ENCODE measurements around the gene PML.

The PML gene

GRCh38 chr15:73954188-73955145 lies 40.0 kb upstream of the PML start:
- Histone ChIP-seq H3K9me2 (replicated peaks; ENCODE audit: insufficient read depth, low read length) (no peaks in the 10 kb centered on the region), H4K20me1 (ENCODE audit: insufficient read depth, low read length) (no peaks in the 10 kb centered on the region), H3K4me1 (ENCODE audit: low read length) (peaks cover 16% of the 10 kb centered on the region), H3K4me2 (ENCODE audit: low read depth, low read length) (no peak overlapping the region), H3F3A (ENCODE audit: insufficient read depth, low read length) (peaks cover 7% of the 10 kb centered on the region), H3K36me3 (replicated peaks; ENCODE audit: insufficient read depth, low read length) (no peaks in the 10 kb centered on the region), H2AFZ (ENCODE audit: low read length) (no peak overlapping the region), H3K27ac (ENCODE audit: low read length) (no peak overlapping the region), H3K4me3 (ENCODE audit: low read length) (no peak overlapping the region), H3K27me3 (replicated peaks; ENCODE audit: insufficient read depth, low read length) (no peaks in the 10 kb centered on the region), H3K9ac (ENCODE audit: low read length) (no peak overlapping the region), H3K79me2 (ENCODE audit: low read length) (no peaks in the 10 kb centered on the region), H3K9me3 (replicated peaks; ENCODE audit: insufficient read depth, low read length) (no peaks in the 10 kb centered on the region)
- TF ChIP-seq EZH2 (optimal IDR thresholded peaks at IDR 0.05; ENCODE audit: low read depth, low read length) (no peak), EZH2phosphoT487 (IDR thresholded peaks at IDR 0.05; ENCODE audit: low read length) (no peak), CTCF (IDR thresholded peaks at IDR 0.05; ENCODE audit: low read length) (no peak)
- no peak for DNase-seq

- Histone ChIP-seq H3K4me1 (ENCODE audit: low read length) (peaks cover 20% of the 10 kb centered on the region), H3K27ac (ENCODE audit: low read length) (no peak overlapping the region), H2AFZ (ENCODE audit: low read length) (no peak overlapping the region), H4K20me1 (ENCODE audit: insufficient read depth, low read length) (no peaks in the 10 kb centered on the region), H3F3A (ENCODE audit: insufficient read depth, low read length) (peaks cover 13% of the 10 kb centered on the region), H3K79me2 (ENCODE audit: low read length) (no peaks in the 10 kb centered on the region), H3K9ac (ENCODE audit: low read length) (no peak overlapping the region), H3K9me2 (replicated peaks; ENCODE audit: insufficient read depth, low read length) (no peaks in the 10 kb centered on the region), H3K27me3 (replicated peaks; ENCODE audit: insufficient read depth, low read length) (no peaks in the 10 kb centered on the region), H3K4me2 (ENCODE audit: low read depth, low read length) (no peak overlapping the region), H3K36me3 (replicated peaks; ENCODE audit: insufficient read depth, low read length) (no peaks in the 10 kb centered on the region), H3K9me3 (replicated peaks; ENCODE audit: insufficient read depth, low read length) (no peaks in the 10 kb centered on the region), H3K4me3 (ENCODE audit: low read length) (no peak overlapping the region)
- no peak for DNase-seq
- no peak for TF ChIP-seq EZH2 (optimal IDR thresholded peaks at IDR 0.05; ENCODE audit: low read depth, low read length)
- no peak for TF ChIP-seq CTCF (IDR thresholded peaks at IDR 0.05; ENCODE audit: low read length)
- TF ChIP-seq EZH2phosphoT487 (IDR thresholded peaks at IDR 0.05; ENCODE audit: low read length), result no peak
Observed at GRCh38 chr15:73955326-73955725, 39.2 kb upstream of the PML start.

- H3K9ac ChIP-seq (ENCODE audit: low read length), result no peak overlapping the region
- no peak for DNase-seq
- H3K4me3 ChIP-seq (ENCODE audit: low read length), result no peak overlapping the region
- TF ChIP-seq EZH2phosphoT487 (IDR thresholded peaks at IDR 0.05; ENCODE audit: low read length), result no peak
- no peak for TF ChIP-seq CTCF (IDR thresholded peaks at IDR 0.05; ENCODE audit: low read length)
- TF ChIP-seq EZH2 (optimal IDR thresholded peaks at IDR 0.05; ENCODE audit: low read depth, low read length), result no peak
- H2AFZ ChIP-seq (ENCODE audit: low read length), result no peak overlapping the region
- H3F3A ChIP-seq (ENCODE audit: insufficient read depth, low read length), result peaks cover 13% of the 10 kb centered on the region
- no peaks in the 10 kb centered on the region for H3K79me2 ChIP-seq (ENCODE audit: low read length)
- H3K4me2 ChIP-seq (ENCODE audit: low read depth, low read length), result no peak overlapping the region
- H3K9me2 ChIP-seq (replicated peaks; ENCODE audit: insufficient read depth, low read length), result no peaks in the 10 kb centered on the region
- H3K27ac ChIP-seq (ENCODE audit: low read length), result no peak overlapping the region
- no peaks in the 10 kb centered on the region for H3K27me3 ChIP-seq (replicated peaks; ENCODE audit: insufficient read depth, low read length)
- H3K9me3 ChIP-seq (replicated peaks; ENCODE audit: insufficient read depth, low read length), result no peaks in the 10 kb centered on the region
- H4K20me1 ChIP-seq (ENCODE audit: insufficient read depth, low read length), result no peaks in the 10 kb centered on the region
- peaks cover 20% of the 10 kb centered on the region for H3K4me1 ChIP-seq (ENCODE audit: low read length)
- H3K36me3 ChIP-seq (replicated peaks; ENCODE audit: insufficient read depth, low read length), result no peaks in the 10 kb centered on the region
Observed at GRCh38 chr15:73955861-73956742, 38.4 kb upstream of the PML start.
